ENCODE data around the gene NINL.

Gene NINL

DNA sequence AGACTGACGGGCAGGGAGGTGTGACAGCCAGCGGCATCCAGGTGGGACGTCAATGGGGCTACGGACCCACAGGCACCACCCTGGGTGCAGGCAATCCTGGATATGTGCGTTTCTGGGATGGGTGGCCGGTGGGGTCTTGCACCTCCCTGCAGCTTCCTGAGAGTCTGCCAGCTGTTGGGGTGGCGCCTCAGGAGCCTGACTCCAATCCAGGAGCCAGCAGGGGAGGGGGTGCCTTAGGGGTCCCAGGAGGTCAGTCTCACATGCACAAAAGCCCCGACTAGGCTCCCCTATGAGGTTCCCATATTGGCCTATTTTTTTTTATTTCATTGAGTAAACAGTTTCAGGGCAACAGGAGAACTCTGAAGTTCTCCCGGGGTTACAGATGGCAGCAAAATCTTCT is 104.5 kb downstream of the NINL start:
- DNase-seq (ENCODE audit: low read depth in 1 of 2, low spot score in 1 of 2) = no peak
- peaks cover 10% of the 10 kb centered on the region for H3K27me3 ChIP-seq (ENCODE audit: insufficient read depth, poor library complexity, severe bottlenecking)
- TF ChIP-seq SPI1 (IDR thresholded peaks at IDR 0.05; ENCODE audit: borderline replicate concordance, low read depth) = no peak
- no peak for TF ChIP-seq REST (IDR thresholded peaks at IDR 0.05; ENCODE audit: insufficient replicate concordance, low read depth)
- TF ChIP-seq GABPA (IDR thresholded peaks at IDR 0.05; ENCODE audit: low read depth) = no peak
- no peak for TF ChIP-seq POLR2AphosphoS5 (IDR thresholded peaks at IDR 0.05; ENCODE audit: low read depth)
- TF ChIP-seq CTCF (IDR thresholded peaks at IDR 0.05; ENCODE audit: insufficient read depth, low read length) = no peak
- no peak overlapping the region for H3K4me3 ChIP-seq (replicated peaks; ENCODE audit: insufficient read depth, low read length)
- H3K27ac ChIP-seq (replicated peaks) = no peak overlapping the region

DNA sequence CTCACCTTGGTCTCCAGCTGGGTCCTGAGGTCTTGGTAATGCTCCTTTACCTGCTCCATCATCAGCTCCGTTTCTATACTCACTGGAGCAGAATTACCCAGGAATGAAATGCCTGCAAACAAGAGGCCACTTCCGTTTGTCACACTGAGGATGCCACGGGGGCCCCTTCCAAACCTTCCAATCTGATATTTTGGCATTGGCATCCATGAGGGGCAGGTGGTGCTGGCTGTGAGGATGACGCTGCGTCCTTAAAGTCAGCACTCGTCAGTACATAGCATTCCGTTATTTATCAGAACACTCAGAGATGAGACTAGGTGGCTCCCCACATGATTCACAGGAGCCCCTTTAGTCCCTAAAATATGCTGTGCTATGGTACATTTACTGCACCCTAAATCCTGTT is 105.2 kb downstream of the NINL start:
- Histone ChIP-seq H3K4me3 (replicated peaks; ENCODE audit: insufficient read depth, low read length) (no peak overlapping the region), H3K27ac (replicated peaks) (no peak overlapping the region), H3K27me3 (ENCODE audit: insufficient read depth, poor library complexity, severe bottlenecking) (peaks cover 4% of the 10 kb centered on the region)
- no peak for DNase-seq (ENCODE audit: low read depth in 1 of 2, low spot score in 1 of 2)
- no peak for TF ChIP-seq GABPA (IDR thresholded peaks at IDR 0.05; ENCODE audit: low read depth)
- TF ChIP-seq SPI1 (IDR thresholded peaks at IDR 0.05; ENCODE audit: borderline replicate concordance, low read depth) = no peak
- no peak for TF ChIP-seq POLR2AphosphoS5 (IDR thresholded peaks at IDR 0.05; ENCODE audit: low read depth)
- no peak for TF ChIP-seq CTCF (IDR thresholded peaks at IDR 0.05; ENCODE audit: insufficient read depth, low read length)
- TF ChIP-seq REST (IDR thresholded peaks at IDR 0.05; ENCODE audit: insufficient replicate concordance, low read depth) = no peak

DNA sequence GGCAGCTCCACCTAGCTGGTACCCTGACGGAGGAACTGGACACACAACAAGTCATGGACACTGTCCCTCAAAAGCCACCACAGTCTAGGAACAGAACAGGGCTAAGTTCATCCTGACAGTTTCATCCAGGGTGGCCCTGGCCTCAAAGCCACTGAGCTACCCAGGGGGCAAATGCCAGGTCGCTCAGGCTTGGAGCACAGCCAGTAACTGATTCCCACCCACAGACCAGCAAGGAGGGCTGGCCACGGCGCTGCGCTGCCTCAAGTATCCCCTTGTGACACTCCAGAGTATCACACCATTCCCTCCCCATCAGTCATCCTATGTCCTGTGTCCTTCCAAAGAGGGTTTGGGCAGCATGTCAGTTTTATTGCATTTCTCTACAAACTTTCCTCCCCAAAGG is 105.7 kb downstream of the NINL start:
- Histone ChIP-seq H3K27me3 (ENCODE audit: insufficient read depth, poor library complexity, severe bottlenecking) (peaks cover 2% of the 10 kb centered on the region), H3K4me3 (replicated peaks; ENCODE audit: insufficient read depth, low read length) (no peak overlapping the region), H3K27ac (replicated peaks) (no peak overlapping the region)
- DNase-seq (ENCODE audit: low read depth in 1 of 2, low spot score in 1 of 2) = no peak
- TF ChIP-seq CTCF (IDR thresholded peaks at IDR 0.05; ENCODE audit: insufficient read depth, low read length) = no peak
- no peak for TF ChIP-seq POLR2AphosphoS5 (IDR thresholded peaks at IDR 0.05; ENCODE audit: low read depth)
- TF ChIP-seq GABPA (IDR thresholded peaks at IDR 0.05; ENCODE audit: low read depth) = no peak
- TF ChIP-seq REST (IDR thresholded peaks at IDR 0.05; ENCODE audit: insufficient replicate concordance, low read depth) = no peak
- no peak for TF ChIP-seq SPI1 (IDR thresholded peaks at IDR 0.05; ENCODE audit: borderline replicate concordance, low read depth)

Data from HL-60 (cell line).